ENCODE data around the gene KRT75.

GRCh38 chr12:52419656-52420055, 14.5 kb downstream of the KRT75 start:
- no peak for TF ChIP-seq CTCF (IDR thresholded peaks at IDR 0.05)
- no peak for TF ChIP-seq POLR2A (IDR thresholded peaks at IDR 0.05)

All from right lobe of liver (tissue), 4 donors.